ENCODE data around the gene MYL12B. TPM values are rescaled to one million over a fixed set of nuclear protein-coding genes. Genes with fewer than 3 reads are reported as not detected.

The MYL12B gene
- total and polyA plus RNA-seq, 12 donors: 153 to 457 (median 198) TPM

- Histone ChIP-seq H3K36me3 (no peaks in the 10 kb centered on the region), H3K9me3 (no peaks in the 10 kb centered on the region), H3K27me3 (no peaks in the 10 kb centered on the region), H3K4me1 (peaks cover 9 to 84% (median 79%) of the 10 kb centered on the region in 9 donors), H3K4me3 (no peak overlapping the region), H3K27ac (peak overlapping the region in 4 of 10 donors; percentile 3 to 24 (median 6))
- no peak for DNase-seq
- ATAC-seq: peak in 1 of 8 donors; percentile 10
- intact Hi-C loops (cut with DNase I): loop anchor here in 1 of 10 donors (5.0 kb wide), 1 partner anchor 186 kb away; the partner anchor contains the start of gene TGIF1
- no peak for TF ChIP-seq CTCF (IDR thresholded peaks at IDR 0.05)
- 38 to 48% methylated on average over 7 of the region's 7 CpGs for WGBS, 2 donors
Measured at GRCh38 chr18:3266062-3266608, 4.2 kb downstream of the MYL12B start.

- H3K27me3 ChIP-seq: no peaks in the 10 kb centered on the region
- no peak overlapping the region for H3K4me3 ChIP-seq
- H3K27ac ChIP-seq: peak overlapping the region in 1 of 10 donors; percentile 57
- intact Hi-C loops (cut with DNase I): loop anchor here in 1 of 10 donors (5.0 kb wide), 1 partner anchor 184 kb away; the partner anchor contains the start of gene TGIF1
- peaks cover 9 to 98% (median 81%) of the 10 kb centered on the region in 9 donors for H3K4me1 ChIP-seq
- TF ChIP-seq CTCF (IDR thresholded peaks at IDR 0.05): no peak
- H3K9me3 ChIP-seq: no peaks in the 10 kb centered on the region
- ATAC-seq: no peak
- H3K36me3 ChIP-seq: peaks cover 0 to 10% (median 0%) of the 10 kb centered on the region in 9 donors
- DNase-seq: no peak
Measured at GRCh38 chr18:3268306-3268705, 6.4 kb downstream of the MYL12B start.

- Histone ChIP-seq H3K27ac (peak overlapping the region in 2 of 10 donors; percentile 2 to 57), H3K36me3 (peaks cover 0 to 20% (median 0%) of the 10 kb centered on the region in 9 donors), H3K4me1 (peaks cover 9 to 89% (median 71%) of the 10 kb centered on the region in 9 donors), H3K4me3 (no peak overlapping the region), H3K27me3 (no peaks in the 10 kb centered on the region), H3K9me3 (no peaks in the 10 kb centered on the region)
- ATAC-seq (peak in 1 of 8 donors; percentile 11), DNase-seq (no peak)
- intact Hi-C loops (cut with DNase I): loop anchor here in 1 of 10 donors (5.0 kb wide), 1 partner anchor 183 kb away; the partner anchor contains the start of gene TGIF1
- 67 to 70% methylated on average over 4 of the region's 4 CpGs for WGBS, 2 donors
- no peak for TF ChIP-seq CTCF (IDR thresholded peaks at IDR 0.05)
Measured at GRCh38 chr18:3269241-3269913, 7.4 kb downstream of the MYL12B start.

GRCh38 chr18:3269914-3270299 lies 8.0 kb downstream of the MYL12B start:
- H3K36me3 ChIP-seq: peaks cover 0 to 26% (median 5%) of the 10 kb centered on the region in 9 donors
- no peaks in the 10 kb centered on the region for H3K27me3 ChIP-seq
- H3K4me1 ChIP-seq: peaks cover 9 to 83% (median 65%) of the 10 kb centered on the region in 9 donors
- ATAC-seq (no peak), DNase-seq (no peak)
- intact Hi-C loops (cut with DNase I): loop anchor here in 1 of 10 donors (5.0 kb wide), 1 partner anchor 182 kb away; the partner anchor contains the start of gene TGIF1
- H3K27ac ChIP-seq: peak overlapping the region in 1 of 10 donors; percentile 2
- no peaks in the 10 kb centered on the region for H3K9me3 ChIP-seq
- no peak for TF ChIP-seq CTCF (IDR thresholded peaks at IDR 0.05)
- H3K4me3 ChIP-seq: no peak overlapping the region
- 92 to 97% methylated on average over 1 of the region's 1 CpG for WGBS, 2 donors

All from heart right ventricle (tissue), 16 donors.